NT2/D1 (cell line): ENCODE data around the gene CCDC116.
"Not testable (repeated sequence)": the region's sequence is repeated elsewhere in the genome, so short reads cannot be mapped to it uniquely, and the experiment has no call there.

ENCODE experiments used
- DNase-seq: peaks from one replicate; pipeline ENCODE4 v3.0.0-alpha.2; 2011; ENCODE audit warnings: low read depth, low spot score
- H3K27me3 ChIP-seq: 2 replicates; pipeline ENCODE4 v1.6.0; 2011; ENCODE audit warnings: mild to moderate bottlenecking; ENCODE audit not compliant: insufficient read length, insufficient read depth
- H3K36me3 ChIP-seq: 2 replicates; pipeline ENCODE4 v1.6.1; 2011; ENCODE audit warnings: mild to moderate bottlenecking, low read length, mixed read lengths; ENCODE audit not compliant: insufficient read depth, insufficient read length
- H3K4me1 ChIP-seq: 2 replicates; pipeline ENCODE4 v1.5.1; 2011; ENCODE audit not compliant: insufficient read depth, insufficient read length
- H3K4me3 ChIP-seq: 2 replicates; pipeline ENCODE4 v1.5.1; 2011; ENCODE audit warnings: low read depth; ENCODE audit not compliant: insufficient read length
- H3K9ac ChIP-seq: 2 replicates; pipeline ENCODE4 v1.6.0; 2011; ENCODE audit warnings: low read depth; ENCODE audit not compliant: insufficient read length
- H3K9me3 ChIP-seq: 2 replicates; pipeline ENCODE4 v1.5.1; 2011; ENCODE audit warnings: mild to moderate bottlenecking, low read length; ENCODE audit not compliant: insufficient read depth
- SUZ12 ChIP-seq: IDR thresholded peaks from 2 replicates; pipeline ENCODE4 v1.6.1; 2011; ENCODE audit not compliant: insufficient read length, insufficient read depth; ENCODE audit errors: extremely low read depth
- YY1 ChIP-seq: IDR thresholded peaks from 2 replicates; pipeline ENCODE4 v1.6.1; 2011; ENCODE audit not compliant: insufficient read length, insufficient read depth
- ZNF274 ChIP-seq: IDR thresholded peaks from 2 replicates; pipeline ENCODE4 v1.6.1; 2011; ENCODE audit warnings: mild to moderate bottlenecking, low read depth, low read length

Gene CCDC116

GRCh38 chr22:21591695-21592094 lies 40.9 kb upstream of the CCDC116 start:
- TF ChIP-seq YY1, result no peak
- no peak for TF ChIP-seq ZNF274
- TF ChIP-seq SUZ12, result no peak
- H3K36me3 ChIP-seq, result peaks cover 64% of the 10 kb centered on the region
- no peaks in the 10 kb centered on the region for H3K9me3 ChIP-seq
- DNase-seq, result no peak
- no peak overlapping the region for H3K9ac ChIP-seq
- peaks cover 2% of the 10 kb centered on the region for H3K4me1 ChIP-seq
- H3K4me3 ChIP-seq, result no peak overlapping the region
- no peaks in the 10 kb centered on the region for H3K27me3 ChIP-seq

DNA sequence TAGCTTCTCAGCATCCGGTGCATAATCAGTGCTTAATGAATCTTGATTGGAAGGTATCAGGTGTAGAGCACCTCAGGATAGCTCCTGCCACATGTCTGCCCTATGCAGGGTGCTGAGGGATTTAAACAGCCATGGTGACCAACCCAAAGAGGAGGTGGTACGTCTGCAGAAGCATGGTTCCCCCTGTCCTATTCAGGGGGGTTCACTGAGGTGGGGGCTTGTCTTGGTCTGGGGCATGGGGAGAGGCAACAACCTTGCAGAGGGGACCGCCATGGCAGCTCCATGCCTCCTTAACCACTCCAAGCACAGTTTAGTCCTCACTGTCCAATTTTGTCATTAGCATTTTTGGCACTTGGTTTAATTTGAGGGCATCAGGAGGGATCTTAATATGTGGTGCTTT lies 40.1 kb upstream of the CCDC116 start:
- no peak for DNase-seq
- H3K27me3 ChIP-seq, result no peaks in the 10 kb centered on the region
- no peak overlapping the region for H3K4me3 ChIP-seq
- no peaks in the 10 kb centered on the region for H3K9me3 ChIP-seq
- peaks cover 70% of the 10 kb centered on the region for H3K36me3 ChIP-seq
- TF ChIP-seq YY1 (no peak), ZNF274 (no peak), SUZ12 (no peak)
- H3K9ac ChIP-seq, result no peak overlapping the region
- peaks cover 2% of the 10 kb centered on the region for H3K4me1 ChIP-seq

DNA sequence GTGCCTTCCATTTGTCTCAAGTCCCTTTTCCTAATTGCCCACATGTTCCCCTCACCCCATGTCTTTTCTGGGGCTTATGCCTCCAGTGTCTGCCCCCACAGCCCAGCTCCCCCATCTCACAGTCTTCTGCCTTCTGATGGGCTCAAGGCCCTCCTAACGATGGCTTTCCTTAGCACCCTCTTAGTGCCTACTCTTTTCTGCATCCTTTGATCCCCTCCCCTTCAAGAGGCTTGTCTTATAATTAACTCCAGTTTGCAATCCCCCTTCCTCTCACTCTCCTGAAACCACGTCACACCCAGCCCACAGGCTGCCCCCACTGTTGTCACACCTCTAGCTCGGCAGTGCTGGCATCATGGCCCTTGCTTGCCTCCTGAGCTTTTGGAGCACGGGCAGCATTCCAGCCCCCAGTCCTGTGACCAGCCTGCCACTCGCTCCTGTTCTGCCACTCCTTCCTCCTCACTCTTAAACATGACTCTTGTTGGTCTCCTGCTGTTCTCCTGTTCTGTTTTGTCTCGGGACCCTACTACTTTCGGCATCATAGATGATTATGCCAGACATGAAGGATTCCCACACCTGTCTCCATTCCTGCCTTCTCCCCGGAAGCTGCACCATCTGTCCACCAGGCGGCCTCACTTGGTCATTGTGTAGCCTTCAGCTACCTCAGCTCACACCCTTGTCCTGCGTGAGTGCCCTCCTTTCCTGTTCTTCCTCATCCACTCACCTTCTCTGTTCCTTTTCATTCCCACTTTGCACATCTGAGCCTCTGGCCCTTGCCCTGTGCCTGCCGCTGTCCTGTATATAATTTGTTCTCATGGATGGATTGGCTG lies 38.9 kb upstream of the CCDC116 start:
- H3K9ac ChIP-seq, result no peak overlapping the region
- peaks cover 64% of the 10 kb centered on the region for H3K36me3 ChIP-seq
- TF ChIP-seq YY1 (no peak), SUZ12 (no peak), ZNF274 (no peak)
- no peak for DNase-seq
- no peak overlapping the region for H3K4me3 ChIP-seq
- peaks cover 2% of the 10 kb centered on the region for H3K4me1 ChIP-seq
- no peaks in the 10 kb centered on the region for H3K27me3 ChIP-seq
- no peaks in the 10 kb centered on the region for H3K9me3 ChIP-seq

GRCh38 chr22:21594865-21595452 lies 37.6 kb upstream of the CCDC116 start:
- Histone ChIP-seq H3K36me3 (peaks cover 67% of the 10 kb centered on the region), H3K27me3 (no peaks in the 10 kb centered on the region), H3K4me3 (no peak overlapping the region), H3K4me1 (peaks cover 2% of the 10 kb centered on the region), H3K9ac (no peak overlapping the region), H3K9me3 (no peaks in the 10 kb centered on the region)
- no peak for TF ChIP-seq ZNF274
- TF ChIP-seq YY1, result no peak
- TF ChIP-seq SUZ12, result no peak
- no peak for DNase-seq

GRCh38 chr22:21596356-21597135 lies 36.0 kb upstream of the CCDC116 start:
- not testable (repeated sequence) for H3K9me3 ChIP-seq, H3K4me1 ChIP-seq, H3K9ac ChIP-seq, DNase-seq, H3K4me3 ChIP-seq, H3K27me3 ChIP-seq
- peaks cover 65% of the 10 kb centered on the region for H3K36me3 ChIP-seq

GRCh38 chr22:21598302-21598701 lies 34.3 kb upstream of the CCDC116 start:
- Histone ChIP-seq H3K36me3 (peaks cover 56% of the 10 kb centered on the region), H3K4me1 (no peaks in the 10 kb centered on the region), H3K9ac (no peak overlapping the region), H3K4me3 (no peak overlapping the region), H3K27me3 (no peaks in the 10 kb centered on the region), H3K9me3 (no peaks in the 10 kb centered on the region)
- DNase-seq, result no peak
- no peak for TF ChIP-seq YY1
- no peak for TF ChIP-seq SUZ12
- TF ChIP-seq ZNF274, result no peak

GRCh38 chr22:21599053-21599893 lies 33.3 kb upstream of the CCDC116 start:
- no peaks in the 10 kb centered on the region for H3K4me1 ChIP-seq
- H3K9me3 ChIP-seq, result no peaks in the 10 kb centered on the region
- DNase-seq, result no peak
- H3K4me3 ChIP-seq, result no peak overlapping the region
- H3K36me3 ChIP-seq, result peaks cover 46% of the 10 kb centered on the region
- TF ChIP-seq SUZ12, result no peak
- TF ChIP-seq YY1, result no peak
- TF ChIP-seq ZNF274, result no peak
- H3K27me3 ChIP-seq, result no peaks in the 10 kb centered on the region
- H3K9ac ChIP-seq, result no peak overlapping the region
